SU-DHL-6 (cell line): ENCODE measurements around the gene KRTAP5-5.

Experiments
- H2AFZ ChIP-seq: fragments of 200-600 bp; sonication (generic); 2 replicates; pipeline ENCODE4 v1.6.1; 2014; ENCODE audit warnings: low read depth, mild to moderate bottlenecking, moderate library complexity, mixed read lengths, antibody characterized with exemption, low read length; ENCODE audit not compliant: severe bottlenecking
- H3F3A ChIP-seq: fragments of 200-600 bp; shearing (Covaris generic); 2 replicates; pipeline ENCODE4 v1.6.0; 2016; ENCODE audit warnings: antibody characterized with exemption, mild to moderate bottlenecking; ENCODE audit not compliant: insufficient read depth
- H3K27ac ChIP-seq: fragments of 200-600 bp; sonication (generic); 2 replicates; pipeline ENCODE4 v1.5.1; 2016; ENCODE audit warnings: low read depth, mild to moderate bottlenecking, low read length, moderate library complexity, mixed read lengths
- H3K27me3 ChIP-seq: fragments of 200-600 bp; sonication (generic), shearing (Covaris generic); 2 replicates; pipeline ENCODE4 v1.6.0; 2014; ENCODE audit warnings: mild to moderate bottlenecking, low read length
- H3K36me3 ChIP-seq: fragments of 200-600 bp; sonication (generic); 2 replicates; pipeline ENCODE4 v1.6.1; 2014; ENCODE audit warnings: mild to moderate bottlenecking, low read length, mixed read lengths
- H3K4me2 ChIP-seq: fragments of 300-600, 200-600 bp; shearing (Covaris generic), sonication (generic); 2 replicates; pipeline ENCODE4 v1.6.0; 2014; ENCODE audit warnings: low read length, low read depth, mild to moderate bottlenecking; ENCODE audit not compliant: poor library complexity, severe bottlenecking
- H3K4me3 ChIP-seq: fragments of 200-600 bp; sonication (generic); 2 replicates; pipeline ENCODE4 v1.5.1; 2014; ENCODE audit warnings: antibody characterized with exemption, low read length, mild to moderate bottlenecking, mixed read lengths; ENCODE audit not compliant: insufficient read depth, poor library complexity, severe bottlenecking
- H3K79me2 ChIP-seq: fragments of 200-600 bp; sonication (generic); 2 replicates; pipeline ENCODE4 v1.6.1; 2014; ENCODE audit warnings: mild to moderate bottlenecking, low read length, moderate library complexity; ENCODE audit not compliant: insufficient read depth
- H3K9ac ChIP-seq: fragments of 200-600 bp; sonication (generic); 2 replicates; pipeline ENCODE4 v1.7.0; 2014; ENCODE audit warnings: mild to moderate bottlenecking, low read length
- H3K9me2 ChIP-seq: fragments of 200-600 bp; sonication (generic); replicated peaks from 2 replicates; pipeline ENCODE4 v1.6.1; 2014; ENCODE audit warnings: low read length; ENCODE audit not compliant: insufficient read depth
- H3K9me3 ChIP-seq: fragments of 200-600 bp; sonication (generic); 2 replicates; pipeline ENCODE4 v1.6.1; 2014; ENCODE audit warnings: low read length, mixed read lengths; ENCODE audit not compliant: insufficient read depth
- H4K20me1 ChIP-seq: fragments of 200-600 bp; sonication (generic); 2 replicates; pipeline ENCODE4 v1.6.1; 2014; ENCODE audit warnings: low read depth, mild to moderate bottlenecking, antibody characterized with exemption, low read length, moderate library complexity, mixed read lengths
- EZH2phosphoT487 ChIP-seq: fragments of 200-600 bp; sonication (generic), shearing (Covaris generic); conservative IDR thresholded peaks from 2 replicates; pipeline ENCODE4 v1.6.1; 2018; ENCODE audit warnings: mild to moderate bottlenecking, antibody characterized with exemption, low read length, moderate library complexity, mixed read lengths
- TF ChIP-seq, protein P1 (sequence below): fragments of 200-600 bp; sonication (generic); IDR thresholded peaks from one replicate; pipeline ENCODE4 v1.5.1; 2017; ENCODE audit warnings: antibody characterized with exemption, mild to moderate bottlenecking, low read length, moderate library complexity; ENCODE audit not compliant: insufficient read depth, poor library complexity, severe bottlenecking

KRTAP5-5 gene

DNA sequence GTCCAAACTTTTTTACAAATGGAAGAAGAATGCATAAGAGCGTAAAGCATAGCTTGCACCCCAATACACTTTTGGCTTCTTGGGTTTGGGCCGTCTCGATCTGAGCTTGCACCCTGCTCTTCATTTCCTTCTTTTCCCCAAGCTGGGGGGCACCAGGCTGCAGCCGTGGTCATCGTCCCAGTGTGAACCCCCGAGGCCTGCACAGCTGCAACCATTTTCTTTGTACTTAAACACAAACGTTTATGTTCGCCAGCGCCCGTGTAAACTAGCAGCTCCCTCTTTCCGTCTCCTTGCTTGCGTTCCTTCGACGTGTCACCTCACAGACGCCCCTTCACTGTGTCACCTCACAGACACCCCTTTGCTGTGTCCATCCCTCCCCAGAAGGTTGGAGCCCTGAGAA is 10.1 kb downstream of the KRTAP5-5 start:
- H4K20me1 ChIP-seq = no peaks in the 10 kb centered on the region
- no peaks in the 10 kb centered on the region for H3K27me3 ChIP-seq
- H3K79me2 ChIP-seq = no peaks in the 10 kb centered on the region
- no peak for TF ChIP-seq EZH2phosphoT487
- TF ChIP-seq, protein P1, sequence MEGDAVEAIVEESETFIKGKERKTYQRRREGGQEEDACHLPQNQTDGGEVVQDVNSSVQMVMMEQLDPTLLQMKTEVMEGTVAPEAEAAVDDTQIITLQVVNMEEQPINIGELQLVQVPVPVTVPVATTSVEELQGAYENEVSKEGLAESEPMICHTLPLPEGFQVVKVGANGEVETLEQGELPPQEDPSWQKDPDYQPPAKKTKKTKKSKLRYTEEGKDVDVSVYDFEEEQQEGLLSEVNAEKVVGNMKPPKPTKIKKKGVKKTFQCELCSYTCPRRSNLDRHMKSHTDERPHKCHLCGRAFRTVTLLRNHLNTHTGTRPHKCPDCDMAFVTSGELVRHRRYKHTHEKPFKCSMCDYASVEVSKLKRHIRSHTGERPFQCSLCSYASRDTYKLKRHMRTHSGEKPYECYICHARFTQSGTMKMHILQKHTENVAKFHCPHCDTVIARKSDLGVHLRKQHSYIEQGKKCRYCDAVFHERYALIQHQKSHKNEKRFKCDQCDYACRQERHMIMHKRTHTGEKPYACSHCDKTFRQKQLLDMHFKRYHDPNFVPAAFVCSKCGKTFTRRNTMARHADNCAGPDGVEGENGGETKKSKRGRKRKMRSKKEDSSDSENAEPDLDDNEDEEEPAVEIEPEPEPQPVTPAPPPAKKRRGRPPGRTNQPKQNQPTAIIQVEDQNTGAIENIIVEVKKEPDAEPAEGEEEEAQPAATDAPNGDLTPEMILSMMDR = no peak
- H3K4me2 ChIP-seq = no peak overlapping the region
- H3K9me3 ChIP-seq = no peaks in the 10 kb centered on the region
- H3K36me3 ChIP-seq = no peaks in the 10 kb centered on the region
- no peaks in the 10 kb centered on the region for H3K9me2 ChIP-seq
- no peak overlapping the region for H3K9ac ChIP-seq
- no peak overlapping the region for H3K27ac ChIP-seq
- no peaks in the 10 kb centered on the region for H3F3A ChIP-seq
- no peak overlapping the region for H3K4me3 ChIP-seq
- no peak overlapping the region for H2AFZ ChIP-seq

DNA sequence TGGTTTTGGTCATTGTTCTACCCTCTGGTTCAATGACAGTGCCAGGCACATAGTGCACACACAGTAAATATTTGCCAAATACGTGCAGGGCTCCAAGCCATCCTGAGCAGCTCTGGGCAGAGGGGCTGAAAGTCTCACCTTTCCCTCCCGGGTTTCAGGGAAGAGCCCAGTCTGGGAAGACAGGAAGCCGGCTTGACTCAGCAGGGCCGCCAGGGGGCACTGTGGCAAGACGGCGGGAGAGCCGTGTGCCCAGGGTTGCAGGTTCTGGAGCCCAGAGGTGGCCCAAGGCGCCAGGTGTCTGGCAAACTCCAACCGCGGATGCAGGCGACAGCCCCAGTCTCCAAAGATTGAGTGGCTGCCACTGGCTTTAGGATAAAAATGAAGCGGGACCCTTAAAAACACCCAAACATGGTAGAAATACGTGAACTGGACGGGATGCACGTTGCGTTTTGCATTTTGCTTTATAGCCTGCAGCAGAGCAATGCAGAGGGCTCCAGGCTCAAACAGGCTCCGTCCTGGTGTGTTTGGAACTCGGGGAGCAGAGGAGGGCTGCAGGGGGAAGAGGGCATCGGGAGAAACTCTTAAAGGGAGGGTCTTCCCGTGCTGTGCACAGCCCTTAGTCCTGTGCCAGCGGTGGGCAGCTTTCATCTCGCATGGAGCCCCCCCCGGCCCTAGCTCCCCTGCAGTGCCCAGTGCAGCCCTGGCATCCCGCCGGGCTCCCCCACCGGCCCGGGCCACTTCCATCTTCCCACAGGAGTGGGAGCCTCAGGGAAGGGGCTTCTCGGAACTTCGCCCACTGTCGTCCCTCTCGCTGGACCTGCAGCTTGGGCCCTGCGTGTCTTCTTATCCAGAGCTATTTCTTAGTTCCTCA is 10.7 kb downstream of the KRTAP5-5 start:
- H3K27me3 ChIP-seq = no peaks in the 10 kb centered on the region
- no peak overlapping the region for H2AFZ ChIP-seq
- H3K9ac ChIP-seq = no peak overlapping the region
- no peak overlapping the region for H3K4me3 ChIP-seq
- TF ChIP-seq, protein P1 = peak; percentile 100
- 0 out of 2 replicates have a peak, but pooled peaks have one; percentile 12 for TF ChIP-seq EZH2phosphoT487
- no peaks in the 10 kb centered on the region for H3K36me3 ChIP-seq
- H3K27ac ChIP-seq = no peak overlapping the region
- no peaks in the 10 kb centered on the region for H3K9me2 ChIP-seq
- H3K79me2 ChIP-seq = no peaks in the 10 kb centered on the region
- H3F3A ChIP-seq = no peaks in the 10 kb centered on the region
- H3K4me2 ChIP-seq = no peak overlapping the region
- H3K9me3 ChIP-seq = no peaks in the 10 kb centered on the region
- H4K20me1 ChIP-seq = no peaks in the 10 kb centered on the region

GRCh38 chr11:1641096-1641495 is 11.5 kb downstream of the KRTAP5-5 start:
- no peaks in the 10 kb centered on the region for H3K79me2 ChIP-seq
- H3K9me2 ChIP-seq = no peaks in the 10 kb centered on the region
- H3K9ac ChIP-seq = no peak overlapping the region
- no peaks in the 10 kb centered on the region for H3K27me3 ChIP-seq
- H3K9me3 ChIP-seq = no peaks in the 10 kb centered on the region
- no peaks in the 10 kb centered on the region for H4K20me1 ChIP-seq
- no peak overlapping the region for H2AFZ ChIP-seq
- H3F3A ChIP-seq = no peaks in the 10 kb centered on the region
- H3K4me2 ChIP-seq = no peak overlapping the region
- no peak overlapping the region for H3K27ac ChIP-seq
- TF ChIP-seq, protein P1 = no peak
- no peak for TF ChIP-seq EZH2phosphoT487
- H3K4me3 ChIP-seq = no peak overlapping the region
- H3K36me3 ChIP-seq = no peaks in the 10 kb centered on the region
